CD4-positive, alpha-beta T cell (primary cell): ENCODE data around the gene HS2ST1. TPM values are rescaled to one million over a fixed set of nuclear protein-coding genes. Genes with fewer than 3 reads are reported as not detected.

Experiments used
- ATAC-seq: fragments of 200-7000 bp; cut with Tn5 transposase; one replicate; pipeline ENCODE4 v1.10.0; 2022; ENCODE audit warnings: mild to moderate bottlenecking; ENCODE audit not compliant: poor library complexity
- CTCF ChIA-PET: fragments of 350-600 bp; sonication (Branson Sonifier 250); formaldehyde crosslinking; loops from one replicate; lab custom pipeline; 2021; ENCODE audit warnings: antibody characterized with exemption, inconsistent platforms; lab: Charles Lee
- POLR2A ChIA-PET: fragments of 350-600 bp; sonication (Branson Sonifier 250); formaldehyde crosslinking; loops from one replicate; lab custom pipeline; 2021; ENCODE audit warnings: antibody characterized with exemption, inconsistent platforms; lab: Charles Lee
- DNase-seq, 14 experiments: peaks; one replicate each; pipeline ENCODE4 v3.0.0-alpha.2; 2013 to 2020; ENCODE audit warnings: mixed read lengths in 2 of 14
- H3K27ac ChIP-seq, 2 donors: one replicate each; pipeline versions ENCODE4 v1.5.1 to v1.7.0; 2013; ENCODE audit warnings: low read length in 2 of 2, low read depth in 1 of 2, mild to moderate bottlenecking in 1 of 2
- H3K27me3 ChIP-seq, 2 experiments: 1 replicate in 1 of 2; 2 replicates in 1 of 2; pipeline versions ENCODE4 v1.6.1 to v1.7.0; 2013; ENCODE audit warnings: low read length in 2 of 2, control low read depth in 1 of 2, mild to moderate bottlenecking in 1 of 2, moderate library complexity in 1 of 2; ENCODE audit not compliant: insufficient read depth in 2 of 2, control insufficient read depth in 1 of 2
- H3K36me3 ChIP-seq: one replicate; pipeline ENCODE4 v1.6.1; 2013; ENCODE audit warnings: low read length, control low read depth; ENCODE audit not compliant: insufficient read depth
- H3K4me1 ChIP-seq: one replicate; pipeline ENCODE4 v1.6.1; 2013; ENCODE audit warnings: low read length, control low read depth; ENCODE audit not compliant: insufficient read depth
- H3K4me3 ChIP-seq: one replicate; pipeline ENCODE4 v1.5.1; 2013; ENCODE audit warnings: mild to moderate bottlenecking, low read length, moderate library complexity
- H3K9me3 ChIP-seq, 2 experiments: 1 replicate in 1 of 2; 2 replicates in 1 of 2; pipeline versions ENCODE4 v1.6.1 to v1.7.0; 2013; ENCODE audit warnings: low read length in 2 of 2, mild to moderate bottlenecking in 2 of 2, control low read depth in 1 of 2, moderate library complexity in 1 of 2; ENCODE audit not compliant: control insufficient read depth in 1 of 2, insufficient read depth in 1 of 2
- H3K27ac Mint-ChIP-seq: one replicate; pipeline ENCODE4 v1.8.0; 2020; ENCODE audit warnings: mixed read lengths
- H3K27me3 Mint-ChIP-seq: one replicate; pipeline ENCODE4 v1.8.0; 2021; ENCODE audit warnings: mixed read lengths
- H3K36me3 Mint-ChIP-seq: one replicate; pipeline ENCODE4 v1.8.0; 2021; ENCODE audit warnings: low read depth, mixed read lengths
- H3K4me1 Mint-ChIP-seq: one replicate; pipeline ENCODE4 v1.8.0; 2021; ENCODE audit warnings: low read depth, mixed read lengths
- H3K4me3 Mint-ChIP-seq: one replicate; pipeline ENCODE4 v1.8.0; 2020; ENCODE audit warnings: mild to moderate bottlenecking, mixed read lengths
- H3K9me3 Mint-ChIP-seq: one replicate; pipeline ENCODE4 v1.8.0; 2020; ENCODE audit warnings: mixed read lengths
- CTCF ChIP-seq: fragments of 200-600 bp; IDR thresholded peaks from one replicate; pipeline ENCODE4 v1.8.0; 2022; ENCODE audit warnings: antibody characterized with exemption, mild to moderate bottlenecking
- intact Hi-C, 2 experiments: fragments of 100-400 bp; cut with DNase I in 1 of 2; cut with micrococcal nuclease in 1 of 2; formaldehyde crosslinking; loops; one replicate each; pipeline versions ENCODE4 v1.15.1 to v1.9.0; 2023 to 2025; cut with DNase I, micrococcal nuclease
- total RNA-seq, 174 experiments: library from RNA in 2 of 174; stranded (reverse) in 2 of 174; gene quantifications; one replicate each; pipeline ENCODE4 v1.2.3 and lab custom pipeline; 2021 to 2026

HS2ST1 gene
- total RNA-seq, 2 experiments from 2014 or later = 6.7 to 6.9 TPM

- ChIA-PET POLR2A (no interaction called here), CTCF (interaction anchor here (0.5 kb wide), 1 partner anchor 266 kb away, joined by 3 read pairs; no protein-coding TSS in a partner anchor)
- no peak for DNase-seq
- Histone ChIP-seq H3K4me3 (no peak overlapping the region), H3K36me3 (no peaks in the 10 kb centered on the region), H3K27me3 (no peaks in the 10 kb centered on the region), H3K27ac (no peak overlapping the region), H3K9me3 (no peaks in the 10 kb centered on the region), H3K4me1 (no peaks in the 10 kb centered on the region)
- intact Hi-C loops = no loop called here
- H3K27ac Mint-ChIP-seq = no peak overlapping the region
- no peaks in the 10 kb centered on the region for H3K4me1 Mint-ChIP-seq
- H3K9me3 Mint-ChIP-seq = no peaks in the 10 kb centered on the region
- no peak overlapping the region for H3K4me3 Mint-ChIP-seq
- no peak for ATAC-seq
- H3K27me3 Mint-ChIP-seq = no peaks in the 10 kb centered on the region
- H3K36me3 Mint-ChIP-seq = no peaks in the 10 kb centered on the region
- no peak for TF ChIP-seq CTCF
These were observed 201.0 kb downstream of the HS2ST1 start for GRCh38 chr1:87115317-87115890.

DNA sequence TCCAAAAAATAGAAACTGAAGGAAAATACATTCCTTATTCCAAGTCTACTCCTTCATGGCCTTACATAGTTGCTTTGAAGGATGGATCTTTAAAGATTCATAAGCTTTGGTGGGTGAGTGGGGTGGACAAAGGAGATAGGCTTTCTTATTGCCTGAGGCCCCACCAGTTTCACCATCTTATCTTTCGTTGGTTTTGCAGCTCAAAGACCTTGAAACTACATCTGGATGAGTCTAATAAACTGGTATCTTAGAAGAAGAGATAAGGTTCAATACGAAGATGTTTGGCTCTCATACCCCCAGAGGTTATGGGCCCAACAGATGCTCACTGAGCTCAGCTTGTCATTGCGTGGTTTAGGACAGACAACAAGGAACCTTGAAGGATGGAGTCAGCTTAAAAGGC is 201.5 kb downstream of the HS2ST1 start:
- ATAC-seq (no peak), DNase-seq (no peak)
- Histone ChIP-seq H3K27me3 (no peaks in the 10 kb centered on the region), H3K27ac (no peak overlapping the region), H3K9me3 (no peaks in the 10 kb centered on the region), H3K4me1 (no peaks in the 10 kb centered on the region), H3K4me3 (no peak overlapping the region), H3K36me3 (no peaks in the 10 kb centered on the region)
- no peaks in the 10 kb centered on the region for H3K36me3 Mint-ChIP-seq
- no peak overlapping the region for H3K27ac Mint-ChIP-seq
- H3K4me3 Mint-ChIP-seq = no peak overlapping the region
- H3K27me3 Mint-ChIP-seq = no peaks in the 10 kb centered on the region
- no peak for TF ChIP-seq CTCF
- intact Hi-C loops = no loop called here
- no peaks in the 10 kb centered on the region for H3K4me1 Mint-ChIP-seq
- no peaks in the 10 kb centered on the region for H3K9me3 Mint-ChIP-seq
- ChIA-PET POLR2A (no interaction called here), CTCF (interaction anchor here (0.5 kb wide), 1 partner anchor 266 kb away, joined by 3 read pairs; no protein-coding TSS in a partner anchor)

DNA sequence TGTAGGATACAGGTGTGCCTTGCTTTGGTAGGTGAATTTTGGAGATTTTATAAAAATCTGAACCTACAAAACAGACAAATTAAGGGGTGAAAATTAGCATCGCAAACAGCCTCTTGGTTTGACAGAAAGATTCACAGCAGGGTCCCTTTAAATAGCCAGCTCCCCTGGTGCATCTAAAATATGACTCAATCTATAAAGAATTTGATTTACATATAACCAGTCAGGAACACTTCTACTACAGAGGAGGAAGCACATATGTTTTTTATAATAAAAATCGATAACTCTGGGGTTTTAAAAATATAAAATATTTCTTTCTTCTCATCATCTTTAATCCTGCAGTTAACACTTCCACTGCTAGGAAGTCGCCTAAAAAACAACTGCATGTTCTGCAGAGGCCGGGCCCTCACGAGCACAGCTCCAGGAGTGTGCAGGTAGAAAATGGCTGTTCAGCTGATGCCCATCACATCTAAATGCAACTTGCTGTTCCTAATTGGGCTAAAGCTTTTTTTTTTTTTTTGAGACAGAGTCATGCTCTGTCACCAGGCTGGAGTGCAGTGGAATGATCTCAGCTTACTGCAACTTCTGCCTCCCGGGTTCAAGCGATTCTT is 203.4 kb downstream of the HS2ST1 start:
- no peak for TF ChIP-seq CTCF
- intact Hi-C loops = no loop called here
- no peaks in the 10 kb centered on the region for H3K27me3 Mint-ChIP-seq
- POLR2A ChIA-PET = no interaction called here
- CTCF ChIA-PET = no interaction called here
- H3K36me3 ChIP-seq = no peaks in the 10 kb centered on the region
- H3K27me3 ChIP-seq = no peaks in the 10 kb centered on the region
- DNase-seq (no peak), ATAC-seq (no peak)
- no peaks in the 10 kb centered on the region for H3K9me3 Mint-ChIP-seq
- H3K4me3 ChIP-seq = no peak overlapping the region
- no peaks in the 10 kb centered on the region for H3K9me3 ChIP-seq
- no peak overlapping the region for H3K27ac ChIP-seq
- no peak overlapping the region for H3K4me3 Mint-ChIP-seq
- H3K4me1 ChIP-seq = no peaks in the 10 kb centered on the region
- no peaks in the 10 kb centered on the region for H3K36me3 Mint-ChIP-seq
- no peaks in the 10 kb centered on the region for H3K4me1 Mint-ChIP-seq
- H3K27ac Mint-ChIP-seq = no peak overlapping the region
